NCI-H748 treated with DMSO at 0.1 percent for 48 hours (cell line): ENCODE results near the gene VRK1.

Experiments
- DNase-seq: peaks from one replicate; lab custom pipeline; 2025; lab: John Stamatoyannopoulos, UW

The VRK1 gene

GRCh38 chr14:96824283-96824682, 27.1 kb downstream of the VRK1 start:
- no peak for DNase-seq

GRCh38 chr14:96826818-96827217, 29.6 kb downstream of the VRK1 start:
- DNase-seq: peak; percentile 29

DNA sequence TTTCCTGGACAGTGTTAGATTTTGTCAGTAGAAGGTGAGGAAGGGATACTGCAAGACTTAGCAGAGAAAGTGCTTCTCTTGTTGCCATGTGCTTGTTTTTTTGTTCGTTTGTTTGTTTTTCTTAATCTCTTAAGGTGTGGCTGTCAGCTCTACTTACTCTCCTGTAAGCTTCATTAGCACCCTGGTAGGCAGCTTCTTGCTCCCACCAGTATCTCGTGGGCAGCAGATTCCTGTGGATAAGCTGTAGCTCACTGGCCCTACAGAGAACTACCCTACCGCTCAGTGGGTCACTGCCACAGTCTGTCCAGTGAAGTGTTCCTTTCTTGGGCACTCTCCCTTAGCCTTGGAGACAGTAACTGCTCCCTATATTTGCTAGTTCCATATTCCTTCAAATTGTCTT, 30.1 kb downstream of the VRK1 start:
- no peak for DNase-seq

GRCh38 chr14:96829791-96830190, 32.6 kb downstream of the VRK1 start:
- no peak for DNase-seq

- DNase-seq: no peak
These were observed 33.8 kb downstream of the VRK1 start for GRCh38 chr14:96830946-96831345.

- no peak for DNase-seq
These were observed 35.2 kb downstream of the VRK1 start for GRCh38 chr14:96832351-96832750.

DNA sequence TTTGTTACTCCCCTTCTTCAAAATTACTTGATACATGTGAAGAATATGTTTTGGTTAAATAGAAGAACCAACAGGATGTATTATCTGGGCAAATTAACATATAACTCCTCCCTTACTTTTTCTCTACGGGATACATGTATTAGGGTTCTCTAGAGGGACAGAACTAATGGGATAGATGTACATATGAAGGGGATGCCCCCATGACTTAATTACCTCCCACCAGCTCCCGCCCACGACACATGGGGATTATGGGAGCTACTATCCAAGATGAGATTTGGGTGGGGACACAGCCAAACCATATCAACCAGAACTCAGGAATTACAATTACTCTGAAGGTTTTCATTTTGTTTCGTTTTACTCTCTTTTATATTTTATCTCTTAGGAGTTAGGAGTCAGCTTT, 41.3 kb downstream of the VRK1 start:
- no peak for DNase-seq

DNA sequence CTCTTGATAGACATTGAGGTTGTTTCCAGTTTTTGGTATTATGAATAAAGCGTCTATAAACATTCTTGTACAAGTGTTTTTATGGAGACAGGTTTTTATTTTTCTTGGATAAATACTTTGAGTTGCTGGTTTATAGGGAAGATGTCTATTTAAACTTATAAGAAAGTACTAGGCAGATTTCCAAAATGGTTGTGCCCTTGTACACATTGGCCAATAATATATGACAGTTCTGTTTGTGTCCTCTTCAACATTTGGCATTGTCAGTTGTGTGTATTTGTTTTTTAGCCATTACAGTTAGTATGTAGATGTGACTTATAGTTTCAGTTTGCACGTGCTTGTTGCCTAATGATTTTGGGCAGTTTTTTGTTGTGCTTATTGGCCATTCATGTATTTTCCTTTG, 42.1 kb downstream of the VRK1 start:
- DNase-seq: no peak

- DNase-seq: no peak
These were observed 46.0 kb downstream of the VRK1 start for GRCh38 chr14:96843137-96843536.

DNA sequence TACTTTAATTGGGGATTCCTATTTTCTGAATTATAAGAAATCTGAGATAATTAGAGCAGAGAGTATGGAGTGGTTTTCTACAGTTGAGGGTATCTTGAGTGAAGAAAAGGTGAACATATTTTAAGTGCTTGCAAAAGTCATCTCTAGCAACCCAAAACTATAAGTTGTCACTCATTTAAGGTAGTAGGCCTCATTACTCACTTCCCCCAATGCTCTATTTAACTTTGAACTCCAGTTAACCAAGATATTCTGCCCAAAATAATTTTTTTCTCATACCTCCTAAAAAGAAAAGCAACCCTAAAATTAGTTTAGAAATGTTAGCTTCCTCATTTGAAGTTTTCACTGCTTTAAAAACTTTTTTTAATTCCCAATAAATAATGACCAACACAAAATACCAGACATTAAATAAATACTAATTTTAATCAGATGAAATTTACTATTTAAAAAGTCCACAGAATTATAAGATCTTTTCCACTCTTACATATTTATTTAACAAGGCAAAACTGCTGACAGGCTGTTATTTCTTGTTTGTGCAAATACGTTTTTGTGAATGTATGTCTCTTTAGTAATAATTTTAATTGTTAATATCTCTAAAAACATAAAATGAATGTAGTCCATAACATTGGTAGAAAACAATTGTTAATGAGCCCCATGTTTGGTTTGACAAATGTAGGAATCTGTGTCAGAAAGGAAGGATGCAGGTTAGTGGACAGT, 47.8 kb downstream of the VRK1 start:
- DNase-seq: no peak

DNA sequence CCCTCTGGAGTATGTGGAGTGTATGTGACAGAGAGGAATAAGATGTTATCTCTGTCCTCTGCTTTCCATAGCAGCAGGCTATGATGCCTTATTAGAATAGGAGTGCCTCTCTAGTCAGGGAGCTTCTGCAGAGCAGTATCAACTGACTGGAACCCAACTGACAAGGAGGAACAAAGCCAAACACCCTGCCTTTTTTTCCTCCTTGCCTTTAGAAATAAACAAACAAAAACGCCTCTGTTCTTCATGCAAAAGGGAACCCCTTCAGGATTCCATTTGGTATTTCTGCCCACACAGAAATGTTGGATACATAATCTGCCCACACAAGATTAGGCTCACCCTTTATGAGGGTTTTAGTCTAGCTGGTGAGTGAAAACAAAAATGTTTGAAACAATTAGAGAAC, 50.3 kb downstream of the VRK1 start:
- no peak for DNase-seq

GRCh38 chr14:96848011-96848410, 50.8 kb downstream of the VRK1 start:
- DNase-seq: no peak

- DNase-seq: no peak
These were observed 52.6 kb downstream of the VRK1 start for GRCh38 chr14:96849733-96850132.

GRCh38 chr14:96851694-96852381, 54.7 kb downstream of the VRK1 start:
- no peak for DNase-seq

DNA sequence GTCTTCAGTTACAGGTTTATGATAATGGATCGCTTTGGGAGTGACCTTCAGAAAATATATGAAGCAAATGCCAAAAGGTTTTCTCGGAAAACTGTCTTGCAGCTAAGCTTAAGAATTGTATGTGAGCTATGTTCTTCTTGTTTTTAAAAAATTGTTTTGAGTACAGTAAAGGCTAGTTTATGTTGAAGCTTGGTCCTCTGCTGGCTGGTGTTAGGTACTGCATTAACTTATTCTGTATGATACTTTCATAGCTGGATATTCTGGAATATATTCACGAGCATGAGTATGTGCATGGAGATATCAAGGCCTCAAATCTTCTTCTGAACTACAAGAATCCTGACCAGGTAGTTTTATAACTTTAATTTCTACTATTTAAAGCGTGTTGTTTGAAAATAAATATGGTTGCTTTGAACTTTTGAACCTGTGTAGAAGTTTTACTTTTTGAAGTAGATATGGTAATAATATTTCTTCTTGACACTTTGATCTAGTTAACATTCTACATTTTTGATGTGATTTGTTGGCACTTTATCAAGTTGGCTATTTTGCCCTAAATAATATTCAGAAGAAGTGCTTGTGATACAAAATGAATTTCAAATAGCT, 55.7 kb downstream of the VRK1 start:
- peak; percentile 46 for DNase-seq

- DNase-seq: no peak
These were observed 61.5 kb downstream of the VRK1 start for GRCh38 chr14:96858643-96859042.

GRCh38 chr14:96861568-96862310, 64.6 kb downstream of the VRK1 start:
- no peak for DNase-seq

DNA sequence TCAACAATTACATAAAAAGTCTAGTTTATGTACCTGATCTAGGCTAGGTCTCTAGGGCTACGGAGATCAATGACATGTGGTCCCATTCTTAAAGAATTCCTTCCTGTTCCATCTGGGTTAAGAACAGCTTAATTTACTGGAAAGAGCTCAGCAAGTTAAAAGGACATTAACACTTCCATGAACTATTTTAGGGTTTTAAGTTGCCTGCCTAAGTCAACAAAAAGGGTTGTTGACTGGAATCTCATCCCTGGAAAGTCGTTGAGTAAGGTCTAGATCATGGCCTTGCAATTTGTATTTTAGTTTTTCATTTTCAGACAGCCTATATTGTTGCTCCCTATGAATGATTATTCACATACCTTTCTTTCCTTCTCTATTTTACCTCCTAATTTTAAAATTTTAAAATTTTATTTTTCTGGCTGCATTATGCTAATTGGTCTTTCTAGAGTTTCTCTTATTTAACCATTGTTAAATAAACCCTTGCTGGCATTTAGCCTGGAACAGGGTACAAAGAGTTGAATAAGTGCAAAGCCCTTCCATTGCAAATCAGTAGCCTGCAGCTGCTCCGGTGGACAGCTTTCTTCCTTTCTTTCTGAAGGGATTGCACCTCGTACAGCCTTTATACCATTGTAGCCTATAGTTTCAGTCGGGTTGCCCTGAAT, 66.3 kb downstream of the VRK1 start:
- no peak for DNase-seq

DNA sequence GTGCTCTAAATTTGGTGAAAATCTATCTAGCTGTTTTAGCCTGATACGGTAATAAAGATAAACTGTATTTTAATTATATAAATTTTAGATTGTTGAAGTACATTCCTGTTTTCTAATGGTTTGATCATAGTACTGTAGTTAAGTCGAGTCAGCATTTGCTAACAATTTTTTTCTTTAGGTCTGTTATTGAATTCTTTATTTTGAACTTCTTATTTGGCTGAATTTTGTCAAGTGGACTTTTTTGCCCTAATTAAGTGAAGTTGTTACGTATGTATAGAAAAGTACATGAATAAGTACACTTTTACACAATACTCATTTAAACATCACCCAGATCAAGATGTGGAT, 66.8 kb downstream of the VRK1 start:
- no peak for DNase-seq

- no peak for DNase-seq
These were observed 70.5 kb downstream of the VRK1 start for GRCh38 chr14:96867634-96868033.

- DNase-seq: no peak
These were observed 76.9 kb downstream of the VRK1 start for GRCh38 chr14:96874127-96874526.

DNA sequence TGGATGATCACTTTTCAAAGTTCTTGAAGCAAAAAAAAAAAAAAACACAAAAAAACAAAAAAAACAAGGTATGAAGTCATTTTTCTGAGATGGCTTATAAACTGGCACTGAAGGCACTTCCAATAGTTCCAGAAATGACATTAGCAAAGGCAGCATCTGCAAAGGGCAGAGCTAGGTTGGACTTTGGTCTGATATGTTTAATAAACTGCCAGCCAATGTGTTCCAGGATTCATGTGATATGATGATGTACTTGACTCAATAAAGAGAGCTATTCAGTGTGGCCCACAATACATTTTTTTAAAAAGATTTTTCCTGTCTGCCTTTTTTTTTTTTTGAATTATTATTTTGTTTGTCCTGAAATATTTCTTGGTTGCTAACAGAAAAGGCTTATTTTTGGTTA, 79.6 kb downstream of the VRK1 start:
- DNase-seq: no peak
